NCI-H1105 (cell line): Measurements from ENCODE around the gene TEKTIP1.

ENCODE experiments used
- DNase-seq: peaks from one replicate; lab custom pipeline; 2025; lab: John Stamatoyannopoulos, UW

The TEKTIP1 gene

GRCh38 chr19:3538965-3539755, at the start of gene TEKTIP1:
TSS of gene TEKTIP1 (plus strand) at chr19:3539174. CDS start at chr19:3539178, 4 bp downstream.
- peak; percentile 13 for DNase-seq

DNA sequence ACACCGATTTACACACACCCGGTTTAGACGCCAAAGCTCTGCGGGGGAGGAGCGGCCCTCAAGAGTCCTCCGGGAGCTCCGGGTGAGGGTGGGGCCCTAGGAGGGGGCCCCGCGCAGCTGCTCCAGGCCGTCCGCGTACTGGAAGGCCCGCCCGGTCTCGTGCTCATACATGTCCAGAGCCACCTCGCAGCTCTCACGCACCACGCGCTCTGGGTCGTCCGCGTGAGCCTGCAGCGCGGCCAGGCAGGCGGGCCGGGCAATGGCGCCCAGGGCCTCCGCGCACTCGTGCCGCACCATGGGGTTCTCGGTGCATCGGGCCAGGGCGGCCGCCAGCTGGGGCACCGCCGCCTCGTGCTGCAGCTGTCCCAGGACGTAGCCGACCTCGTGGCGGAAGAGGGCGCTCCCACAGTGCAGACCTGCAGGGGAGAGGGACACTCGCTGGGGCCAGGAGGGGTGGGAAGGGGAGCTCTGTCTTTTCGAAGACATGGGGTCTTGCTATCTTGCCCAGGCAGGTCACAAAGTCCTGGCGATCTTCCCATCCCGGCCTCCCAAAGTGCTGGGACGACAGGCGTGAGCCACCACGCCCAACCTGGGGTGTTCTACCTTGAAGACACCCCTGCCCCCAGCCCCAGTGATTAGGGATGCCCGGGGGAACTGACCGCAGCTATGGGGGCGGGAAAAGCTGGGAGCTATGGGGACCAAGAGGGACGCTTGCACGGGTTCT, 47.4 kb upstream of the TEKTIP1 start:
- no peak for DNase-seq

- no peak for DNase-seq
Observed at GRCh38 chr19:3492131-3492839, 46.7 kb upstream of the TEKTIP1 start.

DNA sequence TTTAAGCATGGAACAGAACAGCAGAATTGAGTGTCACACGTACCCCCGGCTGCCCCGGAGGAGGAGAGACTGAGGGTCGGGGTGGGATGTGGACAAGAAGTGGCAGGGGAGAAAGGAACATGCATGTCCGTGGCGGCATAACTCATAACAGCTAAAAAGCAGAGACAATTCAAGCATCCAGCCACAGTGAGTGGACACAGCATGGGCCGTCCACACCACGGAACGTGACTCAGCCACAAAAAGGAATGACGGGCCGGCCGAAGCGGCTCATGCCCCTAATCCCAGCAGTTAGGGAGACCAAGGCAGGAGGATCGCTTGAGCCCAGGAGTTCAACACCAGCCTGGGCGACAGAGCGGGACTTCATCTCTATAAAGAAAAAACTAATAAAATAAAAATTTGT, 46.1 kb upstream of the TEKTIP1 start:
- DNase-seq = no peak

DNA sequence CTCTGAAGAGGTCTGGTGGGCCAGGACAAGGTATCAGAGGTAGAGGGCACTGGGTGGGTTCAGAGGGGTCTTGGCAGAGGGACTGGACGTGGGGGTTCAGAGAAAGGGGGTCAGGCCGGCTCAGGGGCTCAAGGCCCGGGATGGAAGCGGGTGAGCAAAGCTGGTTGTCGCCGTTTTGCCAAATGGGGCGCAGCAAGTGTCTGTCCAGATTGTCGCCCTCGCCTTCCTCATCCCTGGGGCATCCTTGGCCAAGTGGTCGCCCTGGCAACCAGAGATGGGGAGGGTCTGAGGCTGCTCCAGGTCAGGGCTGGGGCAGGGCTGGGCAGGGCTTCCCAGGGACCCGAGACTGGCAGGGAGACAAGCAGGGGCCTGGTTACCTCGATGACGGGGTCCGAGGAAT, 45.3 kb upstream of the TEKTIP1 start:
- no peak for DNase-seq

GRCh38 chr19:3494051-3494450, 44.9 kb upstream of the TEKTIP1 start:
- no peak for DNase-seq

- no peak for DNase-seq
Observed at GRCh38 chr19:3494559-3494958, 44.4 kb upstream of the TEKTIP1 start.

GRCh38 chr19:3496392-3497273, 42.3 kb upstream of the TEKTIP1 start:
- no peak for DNase-seq

DNA sequence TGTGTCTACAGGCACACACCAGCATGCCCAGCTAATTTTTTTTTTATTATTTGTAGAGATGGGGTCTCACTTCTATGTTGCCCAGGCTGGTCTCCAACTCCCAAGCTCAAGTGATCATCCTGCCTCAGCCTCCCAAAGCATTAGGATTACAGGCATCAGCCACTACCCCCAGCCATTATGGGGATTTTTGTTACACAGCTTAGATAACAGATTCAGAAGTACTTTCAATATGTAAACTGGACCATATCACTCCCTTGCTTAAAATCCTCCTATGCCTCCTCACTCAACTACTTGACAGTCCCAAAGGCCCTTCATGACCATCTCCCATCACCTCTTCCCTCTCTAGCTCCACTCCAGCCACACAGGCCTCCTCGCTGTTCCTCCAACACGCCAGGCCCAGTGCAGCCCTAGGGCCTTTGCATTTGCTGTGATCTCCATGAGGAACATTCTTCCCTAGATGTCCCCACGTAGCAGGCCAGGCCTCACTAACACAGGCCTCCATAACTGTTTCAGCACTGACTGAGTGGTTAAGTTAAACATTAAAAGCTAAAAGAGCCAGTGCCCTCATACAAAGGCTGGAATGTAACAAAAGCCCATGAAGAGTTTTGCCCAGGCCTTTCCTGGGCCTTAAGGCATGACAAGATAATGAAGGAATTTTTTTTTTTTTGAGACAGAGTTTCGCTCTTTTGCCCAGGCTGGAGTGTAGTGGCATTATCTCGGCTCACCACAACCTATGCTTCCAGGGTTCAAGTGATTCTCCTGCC, 41.0 kb upstream of the TEKTIP1 start:
- DNase-seq = no peak

DNA sequence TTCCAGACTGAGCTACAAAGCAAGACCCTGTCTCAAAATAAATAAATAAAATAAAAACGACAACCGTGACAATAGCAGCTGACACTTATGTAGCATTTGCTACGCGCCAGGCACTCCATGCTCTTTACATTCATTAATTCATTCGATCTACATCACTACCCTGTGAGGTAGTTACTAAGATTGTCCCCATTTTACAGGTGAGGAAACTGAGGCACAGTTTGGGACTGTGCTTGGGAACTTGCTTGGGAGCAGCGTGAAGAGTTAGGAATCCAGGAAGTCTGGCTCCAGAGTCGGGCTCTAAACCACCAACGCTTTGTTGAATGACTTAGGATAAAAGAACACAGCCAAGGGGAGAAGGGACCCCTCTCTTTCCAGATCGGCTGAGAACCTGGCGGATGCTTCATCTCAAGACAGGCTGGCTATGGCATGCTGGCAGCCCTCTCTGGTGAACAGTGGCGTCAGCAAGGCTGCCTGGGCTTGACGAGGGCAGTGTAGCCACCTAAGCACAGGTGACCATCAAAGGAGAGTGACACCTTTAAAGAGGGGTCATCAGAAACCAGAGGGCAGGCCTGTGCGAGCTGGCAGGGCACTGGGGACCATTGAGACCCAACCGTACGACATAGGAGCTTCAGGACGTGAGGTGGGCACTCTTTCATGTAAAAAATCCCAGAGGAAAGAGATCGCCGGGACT, 39.1 kb upstream of the TEKTIP1 start:
- DNase-seq = no peak

GRCh38 chr19:3500429-3501101, 38.4 kb upstream of the TEKTIP1 start, which contains the start of gene DOHH:
TSS of gene DOHH (minus strand) at chr19:3500674. CDS start at chr19:3496814, 3,860 bp downstream.
- peak; percentile 94 for DNase-seq

DNA sequence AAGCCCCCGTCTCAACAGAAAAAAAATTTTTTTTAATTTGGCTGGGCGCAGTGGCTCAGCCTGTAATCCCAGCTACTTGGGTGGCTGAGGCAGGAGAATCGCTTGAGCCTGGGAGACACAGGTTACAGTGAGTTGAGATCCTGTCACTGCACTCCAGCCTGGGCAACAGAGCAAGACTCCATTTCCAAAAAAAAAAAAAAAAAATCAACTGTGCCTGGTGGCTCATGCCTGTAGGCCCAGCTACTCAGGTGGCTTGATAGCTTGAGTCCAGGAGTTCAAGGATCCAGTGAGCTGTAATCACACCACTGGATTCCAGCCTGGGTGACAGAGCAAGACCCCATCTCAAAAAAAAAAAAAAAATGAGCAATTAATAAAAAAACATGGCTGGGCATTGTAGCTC, 37.2 kb upstream of the TEKTIP1 start:
- DNase-seq = no peak

DNA sequence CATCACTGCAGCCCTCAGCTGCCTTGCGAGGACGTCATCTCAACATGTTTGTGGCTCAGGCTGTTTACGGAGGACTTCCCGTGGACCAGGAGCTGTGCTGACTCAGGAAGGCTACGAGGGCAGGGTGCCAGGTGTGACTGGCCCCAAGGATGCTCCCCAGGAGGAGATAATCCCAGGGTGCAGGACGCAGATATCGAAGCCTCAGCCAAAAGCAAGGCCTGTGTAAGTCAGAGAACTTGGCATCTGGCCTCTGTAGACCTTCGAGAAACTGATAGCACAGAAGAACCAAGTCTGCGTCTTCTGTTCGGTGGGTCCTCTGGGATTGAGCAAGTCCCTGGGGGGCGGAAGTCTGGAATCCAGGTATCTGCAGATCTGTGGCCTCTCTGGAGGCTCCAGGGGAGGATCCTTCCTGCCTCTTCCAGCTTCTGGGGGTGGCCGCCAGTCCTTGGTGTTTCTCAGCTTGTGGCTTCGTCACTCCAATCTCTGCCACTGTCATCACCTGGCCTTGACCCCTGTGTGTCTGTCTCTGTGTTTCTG, 35.9 kb upstream of the TEKTIP1 start:
- DNase-seq = no peak

DNA sequence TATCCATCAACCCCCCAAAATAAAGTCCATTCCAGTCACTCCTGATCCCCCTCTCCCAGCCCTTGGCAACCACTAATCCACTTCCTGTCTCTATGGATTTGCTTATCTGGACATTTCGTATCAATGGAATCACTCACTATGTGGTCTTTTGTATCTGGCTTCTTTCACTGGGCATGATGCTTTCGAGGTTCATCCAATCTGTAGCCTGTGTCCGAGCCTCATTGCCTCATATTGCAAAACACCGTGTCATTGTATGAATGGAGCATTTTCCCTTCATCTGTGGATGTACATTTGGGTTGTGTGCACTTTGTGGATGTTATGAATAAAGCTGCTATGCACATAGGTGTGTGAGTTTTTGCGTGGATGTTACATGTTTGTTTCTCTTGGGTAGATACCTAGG, 34.2 kb upstream of the TEKTIP1 start:
- no peak for DNase-seq

GRCh38 chr19:3505598-3506383, 33.2 kb upstream of the TEKTIP1 start, which contains the start of gene FZR1:
TSS of gene FZR1 (plus strand) at chr19:3506311. CDS start at chr19:3522990, 16,679 bp downstream.
- DNase-seq = peak; percentile 99

GRCh38 chr19:3506384-3507340, 32.3 kb upstream of the TEKTIP1 start:
- no peak for DNase-seq

DNA sequence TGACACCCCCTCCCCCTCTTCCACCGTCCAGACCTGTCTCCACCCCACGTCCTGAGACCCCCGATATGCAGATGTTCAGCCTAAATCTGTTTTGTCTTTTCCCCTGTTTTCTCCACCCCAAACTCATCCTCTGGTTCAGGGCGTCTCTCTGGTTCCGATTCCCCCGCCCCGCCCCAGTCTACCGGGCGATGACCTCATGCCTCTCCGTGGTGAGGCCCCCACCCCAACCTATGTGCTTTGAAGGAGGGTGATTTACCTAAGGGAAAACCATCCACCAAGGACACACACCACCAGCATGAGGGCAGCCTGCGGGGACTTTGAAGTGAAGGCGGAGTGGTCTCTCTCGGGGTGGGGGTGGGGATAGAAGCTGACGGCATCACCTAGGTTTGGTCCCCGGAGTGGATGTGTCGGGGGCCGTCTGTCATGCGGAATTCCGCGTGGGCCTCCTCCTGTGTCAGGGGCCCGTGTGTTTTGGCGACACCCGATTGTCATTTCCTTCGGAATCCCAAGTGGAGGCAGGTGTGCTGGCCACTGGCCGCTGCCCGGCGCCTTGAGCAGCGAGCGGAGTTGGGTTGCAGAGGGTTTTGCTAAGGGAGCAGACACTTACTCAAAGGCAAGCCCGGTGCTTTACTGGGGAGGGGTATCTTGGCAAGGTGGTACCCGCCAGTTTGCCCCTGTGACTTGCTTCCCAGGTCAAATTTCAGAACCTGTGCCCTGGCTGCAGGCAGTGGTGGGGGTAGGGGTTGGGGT, 31.4 kb upstream of the TEKTIP1 start:
- no peak for DNase-seq
